NCI-H1048 (cell line): ENCODE measurements around the gene TUBA4A.
A peak's percentile ranks its signal among the peaks of the same experiment; 100 is the strongest.
"Not testable (repeated sequence)": the region's sequence is repeated elsewhere in the genome, so short reads cannot be mapped to it uniquely, and the experiment has no call there.

Source experiments
- DNase-seq: peaks from one replicate; lab custom pipeline; 2025; lab: John Stamatoyannopoulos, UW

TUBA4A gene

DNA sequence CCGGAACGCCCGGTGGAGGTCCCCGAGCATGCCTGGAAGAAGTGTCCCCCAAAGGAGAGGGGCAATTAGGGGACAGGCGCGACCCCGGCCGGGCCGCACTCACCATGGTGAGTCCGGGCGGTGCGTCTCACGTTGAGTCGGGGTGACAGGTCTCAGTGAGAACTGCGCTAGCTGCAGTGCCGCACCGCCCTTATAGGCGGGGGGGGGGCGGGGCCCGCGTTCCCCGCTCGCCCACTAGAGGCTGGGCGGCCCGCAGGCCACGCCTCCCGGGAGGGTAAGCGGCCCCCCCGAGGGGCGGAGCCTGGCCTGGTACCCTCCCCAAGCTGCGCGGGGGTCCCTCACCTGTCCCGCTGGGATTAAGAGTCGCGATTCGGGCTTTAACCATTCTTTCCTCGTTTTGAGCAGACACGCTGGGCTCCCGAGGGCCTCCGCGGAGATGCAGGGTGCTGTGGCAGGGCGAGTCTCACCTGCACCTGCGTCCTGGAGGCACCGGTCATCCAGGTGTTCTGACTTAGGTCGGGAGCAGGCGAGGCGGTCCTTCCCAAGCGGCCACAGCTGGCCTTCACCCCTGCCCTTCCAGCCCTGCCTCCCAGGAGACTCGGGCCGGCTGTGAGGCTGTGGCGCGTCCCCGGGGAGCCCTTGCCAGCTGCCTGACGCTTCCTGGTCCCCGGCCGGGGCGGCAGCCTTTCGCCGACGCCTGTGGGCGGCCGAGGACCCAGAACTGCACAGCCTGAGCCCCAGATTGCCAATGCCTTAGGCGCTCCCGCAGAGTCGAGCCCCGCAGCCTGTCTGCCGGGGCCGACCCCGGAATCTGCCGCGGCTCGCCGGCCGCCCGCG, at the start of gene TUBA4A:
Gene TUBA4A, minus strand, starts transcription at position 166 of the 837 bp plus-strand sequence. Its CDS starts 60 bp downstream, at position 106.
- DNase-seq = no peak

DNA sequence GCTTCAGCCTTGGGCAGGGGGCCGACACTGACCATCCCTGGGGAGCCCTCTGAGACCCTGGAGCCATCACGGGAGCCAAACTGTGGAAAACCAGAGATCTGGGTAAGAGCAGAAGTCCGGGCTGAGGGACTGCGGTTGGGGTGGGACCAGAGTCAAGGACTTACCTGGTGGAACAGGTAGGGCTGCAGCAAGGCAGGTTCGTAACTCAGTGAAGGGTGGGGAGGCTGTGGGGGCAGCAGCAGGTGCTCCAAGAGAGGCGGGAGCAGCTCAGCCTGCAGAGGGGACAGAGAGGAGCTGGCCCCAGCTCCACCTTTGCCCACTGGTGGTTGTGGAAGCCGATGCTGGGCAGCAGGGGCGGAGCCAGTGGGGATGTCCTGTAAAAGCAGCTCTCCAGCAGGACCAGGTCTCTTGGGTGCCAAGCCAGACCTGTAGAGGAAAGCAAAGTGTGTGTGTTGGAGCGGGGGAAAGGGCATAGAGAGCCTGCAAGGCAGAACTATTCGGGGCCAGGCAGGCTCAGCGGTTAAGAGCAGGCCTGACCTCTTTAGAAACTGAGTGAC, 48.8 kb upstream of the TUBA4A start:
- no peak for DNase-seq

DNA sequence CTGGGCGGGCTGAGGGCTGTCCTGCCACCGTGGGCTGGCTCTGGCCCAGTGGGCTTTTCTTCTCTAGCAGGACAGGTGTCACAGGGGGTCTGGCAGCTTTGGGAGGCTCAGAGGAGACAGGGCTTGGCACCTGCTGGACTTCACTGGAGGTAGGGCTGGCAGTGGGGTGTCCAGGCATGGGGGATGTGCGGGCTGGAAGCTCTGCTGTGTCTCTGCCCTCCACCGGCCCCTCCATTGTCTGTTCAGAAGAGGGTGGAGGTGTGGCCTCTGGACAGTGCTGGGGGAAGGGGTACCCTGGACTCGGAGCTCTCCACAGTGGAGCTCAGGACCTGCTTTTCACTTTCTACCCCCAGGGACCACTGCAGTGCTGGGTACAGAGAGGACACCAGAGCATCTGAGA, 46.3 kb upstream of the TUBA4A start:
- DNase-seq = no peak

DNA sequence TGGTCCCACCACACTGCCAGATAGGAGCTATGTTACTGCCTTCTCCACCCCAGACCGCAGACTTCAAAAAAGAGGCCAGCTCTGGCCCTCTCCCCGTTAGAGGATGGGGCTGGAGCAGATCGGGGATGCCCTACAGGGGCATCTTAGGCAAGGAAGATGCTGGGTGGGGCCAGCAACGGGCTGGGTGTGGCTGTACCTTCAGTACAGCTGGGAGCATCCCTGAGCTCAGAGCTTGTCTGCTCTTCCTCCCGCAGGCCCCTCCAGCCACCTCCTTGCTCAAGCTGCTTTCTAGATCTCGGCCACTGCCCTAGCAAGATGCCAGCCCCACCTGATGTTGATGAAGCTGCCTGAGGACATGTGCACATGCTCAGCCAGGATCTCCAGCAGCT, 45.6 kb upstream of the TUBA4A start:
- DNase-seq = no peak

DNA sequence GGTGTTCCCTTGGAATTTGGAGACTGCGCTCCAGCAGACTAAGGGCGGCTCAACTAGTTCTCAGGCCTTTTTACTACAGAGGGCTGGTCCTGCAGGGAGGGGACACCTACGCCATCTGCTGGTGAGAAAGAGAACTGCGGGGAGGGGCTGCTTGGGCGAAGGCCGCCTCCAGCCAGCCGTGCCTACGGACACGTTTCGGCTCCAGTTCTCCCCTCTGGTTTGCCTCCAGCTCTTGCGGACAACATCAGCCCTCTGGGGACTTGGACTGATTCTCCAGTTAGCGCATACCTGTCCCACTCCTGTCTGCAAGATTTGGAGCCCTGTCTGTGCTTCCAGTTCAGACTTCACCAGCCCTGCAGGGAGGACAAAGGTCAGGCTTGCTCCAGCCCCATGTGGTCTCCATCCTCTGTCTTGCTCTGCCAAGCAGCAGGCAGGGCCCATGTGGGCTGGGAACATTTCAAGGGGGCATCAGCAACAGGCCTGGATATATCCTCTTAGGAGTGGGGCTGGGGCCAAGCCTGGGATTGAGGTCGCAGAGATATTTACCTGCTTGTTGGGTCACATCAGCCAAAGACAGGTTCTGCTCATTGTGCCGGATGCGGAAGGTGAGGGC, 45.1 kb upstream of the TUBA4A start:
- DNase-seq = no peak

DNA sequence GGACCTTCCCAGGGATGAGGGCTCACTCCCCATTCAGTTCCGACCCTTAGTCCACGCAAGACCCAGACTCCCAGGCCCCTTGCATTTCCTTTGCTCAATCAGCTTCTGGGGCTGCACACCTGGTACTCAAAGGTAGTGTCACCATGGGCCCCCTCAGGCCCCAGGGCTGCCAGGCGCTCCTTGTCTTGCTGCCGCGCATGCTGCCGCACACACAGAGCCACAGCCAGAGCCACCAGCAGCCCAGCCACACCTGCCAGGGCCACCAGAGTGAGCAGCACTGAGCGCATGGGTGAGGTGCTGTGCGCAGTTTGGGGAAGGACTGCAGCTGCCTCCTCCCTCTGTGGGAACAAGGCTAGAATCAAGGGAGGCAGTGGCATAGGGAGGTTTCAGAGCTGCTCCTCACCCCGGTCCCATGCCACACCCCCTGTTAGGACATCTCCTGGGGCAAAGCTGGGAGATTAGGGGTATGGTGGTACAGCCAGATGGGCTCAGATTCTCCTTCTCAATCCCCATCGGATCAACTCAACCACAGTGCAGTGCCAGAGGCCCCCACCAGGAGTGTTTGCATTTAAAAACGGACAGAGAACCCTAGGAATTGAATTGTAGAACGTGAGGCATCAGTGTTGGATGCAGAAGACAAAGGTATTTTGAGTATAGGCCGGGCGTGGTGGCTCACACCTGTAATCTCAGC, 44.2 kb upstream of the TUBA4A start:
- no peak for DNase-seq

DNA sequence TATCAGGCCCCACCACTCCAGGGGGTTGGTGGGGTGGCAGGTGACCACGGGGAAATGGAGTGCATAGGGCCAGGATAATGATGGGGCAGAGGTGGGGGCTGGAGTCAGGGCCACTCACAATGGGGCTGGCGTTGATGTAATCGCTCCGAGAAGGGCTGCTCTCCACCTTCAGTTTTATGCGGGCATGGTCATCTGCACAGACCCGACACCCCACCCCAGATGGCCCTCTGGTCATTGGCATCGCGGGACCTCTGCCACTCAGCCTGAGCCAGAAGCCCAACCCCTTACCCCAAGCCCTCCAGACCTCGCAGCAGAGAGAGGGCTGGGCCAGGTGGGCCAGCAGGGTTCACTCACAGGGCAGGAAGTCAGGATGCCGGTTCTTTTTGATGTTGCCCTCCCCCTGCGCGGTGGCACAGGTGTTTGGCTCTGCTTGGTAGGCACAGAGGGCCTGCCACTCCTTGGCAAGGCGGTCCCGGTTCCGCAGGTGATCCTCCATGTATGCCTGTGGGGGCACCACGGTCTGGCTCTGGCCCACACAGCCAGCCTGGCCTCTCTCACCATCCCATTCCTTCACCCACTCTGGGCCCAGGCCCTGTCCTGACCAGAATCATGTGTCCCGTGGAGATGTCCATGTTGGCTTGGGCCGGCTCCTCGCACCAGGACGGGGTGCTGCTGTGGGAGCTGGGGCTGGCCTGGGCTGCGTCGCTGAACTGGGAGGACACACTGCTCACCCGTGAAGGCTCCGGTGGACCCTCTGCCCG, 43.1 kb upstream of the TUBA4A start:
- no peak for DNase-seq

DNA sequence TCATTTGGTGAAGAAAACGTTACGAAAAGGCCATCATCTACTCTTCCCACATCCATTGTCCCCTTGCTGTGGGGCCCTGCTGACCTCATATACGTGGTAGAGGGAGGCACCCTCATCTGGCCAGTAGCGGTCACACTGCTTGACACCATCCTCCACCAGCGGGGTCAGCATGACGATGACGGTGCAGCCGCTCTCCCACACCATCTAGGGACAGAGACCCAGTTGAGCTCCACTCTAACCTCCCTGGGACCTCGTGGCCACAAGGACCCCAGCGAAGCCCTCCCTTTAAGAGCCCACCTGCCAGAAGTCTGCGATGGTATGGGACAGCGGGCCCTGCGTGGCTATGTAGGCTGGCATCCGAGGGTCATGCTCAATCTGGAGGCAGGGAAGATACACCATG, 42.4 kb upstream of the TUBA4A start:
- no peak for DNase-seq

DNA sequence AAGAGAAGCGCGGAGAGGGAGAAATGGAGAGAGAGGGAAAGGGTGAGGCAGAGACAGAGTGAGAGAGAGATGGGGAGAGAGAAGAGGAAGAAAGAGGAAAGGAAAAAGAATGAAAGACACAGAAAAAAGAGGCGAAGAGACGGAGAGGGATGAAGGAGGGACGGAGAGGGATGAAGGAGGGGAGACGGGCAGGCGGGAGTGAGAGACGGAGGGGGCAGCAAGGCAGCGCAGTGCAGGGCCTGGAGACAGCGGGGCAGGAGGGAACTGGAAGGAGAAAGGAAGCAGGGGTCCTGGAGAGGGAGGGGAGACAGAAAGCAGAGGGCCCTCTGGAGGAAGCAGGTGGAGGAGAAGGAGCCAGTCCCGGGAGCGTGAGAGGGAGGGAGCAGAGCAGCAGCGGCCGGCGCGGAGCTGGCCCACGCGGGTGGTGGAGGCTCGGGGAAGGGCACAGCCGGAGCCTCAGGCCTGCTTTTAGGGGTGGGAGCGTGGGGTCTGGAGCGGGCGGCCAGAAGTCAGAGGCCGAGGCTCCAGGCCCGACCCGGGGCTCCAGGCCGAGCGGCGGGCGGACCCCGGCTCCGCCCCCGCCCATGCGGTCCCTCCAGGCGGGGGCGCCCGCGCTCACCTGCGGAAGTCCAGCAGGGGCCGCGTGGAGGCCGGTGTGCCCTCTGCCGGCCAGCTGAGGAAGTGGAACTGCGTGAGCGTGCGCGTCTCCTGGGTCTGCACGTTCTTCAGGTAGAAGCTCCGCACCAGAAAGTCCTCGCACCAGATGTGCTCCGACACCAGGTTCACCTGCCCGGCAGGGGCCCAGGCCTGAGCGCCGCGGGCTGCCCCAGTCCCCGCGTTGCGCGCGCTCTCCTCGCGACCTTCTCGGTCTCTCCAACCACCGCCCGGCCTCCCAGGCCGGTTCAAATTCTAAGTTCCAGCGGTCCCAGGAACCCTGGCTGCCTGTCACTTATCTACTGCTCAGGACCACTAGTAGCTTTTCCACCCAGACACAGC, 40.9 kb upstream of the TUBA4A start:
- peak; percentile 56 for DNase-seq

DNA sequence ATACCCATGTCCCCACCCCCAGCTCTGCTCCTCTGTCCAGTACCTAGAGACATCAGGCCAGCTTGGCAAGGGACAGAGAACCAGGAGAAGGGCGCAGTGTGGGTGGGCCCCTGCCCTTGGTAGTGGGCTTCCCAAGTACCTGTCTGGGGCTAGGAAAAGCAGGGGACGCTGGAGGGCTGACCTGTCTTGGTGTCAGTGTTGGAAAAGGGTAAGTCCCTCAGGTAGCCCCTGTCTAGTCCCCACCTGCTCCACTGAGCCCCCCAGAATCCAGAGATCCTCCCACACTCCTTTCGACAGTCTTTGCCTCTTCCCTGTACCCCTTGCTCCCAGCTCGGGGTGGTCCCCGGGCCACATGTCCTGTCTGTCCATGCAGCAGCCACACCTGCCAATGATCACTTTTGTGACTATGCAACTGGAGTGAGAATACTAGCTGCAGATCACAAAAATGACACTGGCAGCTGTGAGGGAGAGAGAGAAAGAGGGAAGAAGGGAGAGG, 40.1 kb upstream of the TUBA4A start:
- DNase-seq = no peak

DNA sequence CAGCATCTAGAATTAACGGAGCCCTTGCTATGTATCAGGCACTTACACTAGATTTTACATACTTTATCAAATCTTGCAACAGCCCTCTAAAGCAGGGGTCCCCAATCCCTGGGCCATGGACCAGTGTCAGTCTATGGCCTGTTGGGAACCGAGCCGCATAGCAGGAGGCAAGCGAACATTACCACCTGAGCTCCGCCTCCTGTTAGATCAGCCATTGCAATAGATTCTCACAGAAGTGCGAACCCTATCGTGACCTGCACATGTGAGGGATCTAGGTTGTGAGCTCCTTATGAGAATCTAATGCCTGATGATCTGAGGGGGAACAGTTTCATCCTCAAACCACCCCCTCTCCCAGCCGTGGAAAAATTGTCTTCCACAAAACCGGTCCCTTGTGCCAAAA, 38.9 kb upstream of the TUBA4A start:
- DNase-seq = no peak

DNA sequence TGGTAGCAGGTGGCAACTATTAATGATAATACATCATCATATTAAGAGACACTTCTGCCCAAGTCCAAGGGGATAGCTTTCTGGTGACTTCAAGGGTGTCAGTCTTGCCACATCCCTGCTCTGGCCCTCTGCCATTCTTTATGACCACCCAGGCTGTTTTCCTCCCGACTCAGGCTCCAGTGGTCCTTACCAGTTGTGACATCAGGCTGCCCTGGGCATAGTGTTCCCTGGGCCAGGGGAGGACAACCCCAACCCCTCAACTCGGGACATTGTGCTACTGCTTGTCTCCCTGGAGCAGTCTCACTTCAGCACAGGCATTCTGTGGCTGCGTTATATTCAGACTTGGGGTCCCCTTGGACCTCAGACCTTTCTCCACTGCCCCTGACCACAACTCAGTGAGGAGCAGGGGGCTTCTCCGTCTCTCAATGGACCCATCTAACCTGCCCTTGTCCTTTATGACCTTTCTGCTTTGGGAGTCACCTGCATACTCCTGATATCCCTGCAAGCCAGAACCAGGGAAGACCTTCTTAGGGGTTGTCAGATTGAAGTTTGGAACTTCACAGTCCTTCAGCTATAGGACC, 38.3 kb upstream of the TUBA4A start:
- DNase-seq = no peak

DNA sequence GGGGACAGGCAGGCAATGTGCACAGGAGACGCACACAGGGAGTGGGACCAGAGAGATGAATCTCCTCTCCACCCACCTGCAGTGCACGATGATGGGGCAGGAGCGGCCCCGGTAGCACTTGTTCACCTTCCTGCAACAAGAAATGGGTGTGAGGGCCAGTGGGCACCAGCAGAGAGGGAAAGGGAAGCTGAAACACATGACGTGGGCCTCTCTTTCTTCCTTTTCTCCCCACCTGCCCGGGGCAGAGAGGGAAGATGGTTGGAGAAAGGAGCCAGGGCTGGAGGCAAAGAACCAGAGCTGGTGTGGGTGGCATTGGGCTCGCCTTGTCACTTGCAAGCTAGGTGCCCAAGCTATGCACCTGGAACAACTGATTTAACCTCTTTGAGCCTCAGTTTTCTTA, 37.7 kb upstream of the TUBA4A start:
- no peak for DNase-seq

DNA sequence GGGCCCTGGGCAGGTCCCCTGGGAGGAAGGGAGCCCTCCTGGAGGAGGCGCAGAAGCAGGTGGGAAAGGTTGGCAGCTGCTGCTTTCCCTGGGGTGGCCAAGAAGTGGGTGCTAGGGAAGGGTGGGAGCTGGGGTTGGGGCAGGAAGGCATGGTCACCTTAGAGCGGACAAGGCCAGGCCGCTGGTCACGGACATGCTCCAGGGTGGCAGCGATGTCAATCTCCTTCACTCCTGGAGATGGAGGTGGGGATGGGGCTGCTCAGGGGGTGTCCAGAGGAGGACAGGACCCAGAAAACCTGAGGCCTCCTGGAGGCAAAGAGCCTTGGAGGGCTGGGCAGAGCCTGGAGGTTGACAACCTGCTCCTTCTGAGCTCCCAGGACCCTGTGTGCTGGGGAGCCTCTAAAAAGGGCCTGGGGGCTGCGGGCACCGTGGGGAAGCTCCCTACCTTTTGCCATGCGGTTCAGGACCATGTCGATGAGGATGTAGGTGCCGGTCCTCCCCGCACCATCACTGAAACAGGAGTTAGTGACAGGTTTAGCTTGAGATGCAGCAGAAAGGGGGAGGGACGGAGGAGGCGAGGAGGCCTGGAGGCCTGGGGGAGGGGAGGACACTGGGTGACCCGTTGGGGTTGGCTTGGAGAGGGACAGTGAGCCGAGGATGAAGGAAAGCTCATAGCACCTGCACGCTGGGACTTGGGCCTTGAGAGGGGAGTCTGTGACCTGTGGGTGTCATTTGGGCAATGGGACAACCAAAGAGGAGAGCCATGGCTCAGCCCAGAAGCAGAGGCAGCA, 36.9 kb upstream of the TUBA4A start:
- DNase-seq = no peak

DNA sequence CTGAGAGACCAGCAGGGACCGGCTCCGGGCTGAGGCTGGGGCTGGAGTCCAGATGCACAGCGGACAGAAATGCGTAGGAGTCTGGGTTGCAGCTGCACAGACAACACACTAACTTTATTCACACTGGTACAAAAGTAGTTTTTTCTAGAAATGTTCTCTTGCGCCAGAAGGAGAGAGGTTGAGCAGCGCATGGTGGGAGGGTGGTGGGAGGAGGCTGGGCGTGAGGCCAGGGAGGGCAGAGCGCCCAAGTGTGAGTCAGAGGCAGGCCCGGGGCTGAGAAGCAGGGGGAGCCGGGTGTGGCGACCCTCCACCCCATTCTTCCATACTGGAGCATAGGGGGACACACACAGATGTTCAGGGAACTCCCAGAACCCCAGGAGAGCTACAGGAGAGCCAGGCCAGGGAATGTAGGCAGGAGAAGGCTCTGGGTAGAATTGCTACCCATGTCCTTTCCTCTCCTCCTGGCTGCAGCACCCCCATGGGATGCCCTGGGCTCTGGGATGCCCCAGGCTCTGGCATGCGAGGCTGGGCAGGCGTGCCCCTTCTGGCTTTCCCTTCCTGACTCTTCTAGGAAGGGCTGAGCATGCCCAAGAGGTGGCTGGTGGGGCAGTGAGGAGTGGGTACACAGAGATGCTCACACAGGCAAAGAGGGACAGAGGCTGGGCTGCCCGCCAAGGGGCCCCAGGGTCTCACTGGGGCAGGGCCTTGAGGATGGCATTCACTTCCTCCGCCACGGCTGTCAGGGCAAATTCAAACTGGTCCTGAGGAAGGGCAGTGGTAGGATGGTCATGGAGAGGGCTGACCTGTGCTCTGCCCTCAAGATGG, 36.0 kb upstream of the TUBA4A start:
- DNase-seq = no peak

DNA sequence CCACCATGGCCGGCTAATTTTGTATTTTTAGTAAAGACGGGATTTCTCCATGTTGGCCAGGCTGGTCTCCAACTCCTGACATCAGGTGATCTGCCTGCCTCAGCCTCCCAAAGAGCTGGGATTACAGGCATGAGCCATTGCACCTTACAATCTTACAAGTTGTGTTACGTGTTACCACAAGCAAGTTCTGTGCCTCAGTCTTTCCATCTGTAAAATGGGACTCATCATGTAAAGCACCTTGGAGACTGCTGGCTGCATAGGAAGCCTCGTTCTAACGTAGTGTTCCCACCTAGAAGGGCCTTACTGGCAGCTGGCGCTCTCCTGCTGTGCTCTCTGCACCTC, 35.4 kb upstream of the TUBA4A start:
- no peak for DNase-seq

DNA sequence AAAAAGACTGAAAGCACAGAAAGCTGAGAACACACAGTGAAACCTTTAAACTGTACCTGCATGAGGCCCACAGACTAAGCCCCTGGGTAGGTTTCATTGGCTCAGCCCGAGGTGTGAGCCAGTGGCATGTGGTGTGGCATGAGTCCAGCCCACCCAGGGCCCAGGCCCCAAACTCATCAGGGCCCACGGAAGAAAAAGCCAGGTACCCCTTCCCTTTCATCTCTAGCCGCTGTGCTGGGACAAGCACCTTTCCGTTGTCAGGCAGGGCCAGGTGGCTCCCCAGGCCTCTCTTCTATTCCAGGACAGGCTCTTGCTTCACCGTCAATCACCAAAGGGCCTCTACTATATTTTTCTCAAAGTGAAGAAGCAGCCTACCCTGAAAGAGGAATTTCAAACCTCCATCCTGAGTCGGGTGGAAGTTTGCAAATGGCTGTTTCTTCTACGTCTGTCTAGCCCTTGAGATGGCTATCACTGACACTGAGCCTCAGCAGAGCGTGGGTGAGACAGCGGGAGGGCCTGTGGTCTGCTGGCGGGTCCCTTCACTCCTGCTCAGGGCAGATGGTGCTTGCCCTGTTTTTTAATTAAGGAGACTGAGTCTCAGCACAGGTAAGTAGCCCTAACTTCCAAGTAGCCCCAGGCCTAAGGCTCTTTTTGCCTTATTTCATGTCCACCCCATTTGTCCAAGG, 34.0 kb upstream of the TUBA4A start:
- no peak for DNase-seq

DNA sequence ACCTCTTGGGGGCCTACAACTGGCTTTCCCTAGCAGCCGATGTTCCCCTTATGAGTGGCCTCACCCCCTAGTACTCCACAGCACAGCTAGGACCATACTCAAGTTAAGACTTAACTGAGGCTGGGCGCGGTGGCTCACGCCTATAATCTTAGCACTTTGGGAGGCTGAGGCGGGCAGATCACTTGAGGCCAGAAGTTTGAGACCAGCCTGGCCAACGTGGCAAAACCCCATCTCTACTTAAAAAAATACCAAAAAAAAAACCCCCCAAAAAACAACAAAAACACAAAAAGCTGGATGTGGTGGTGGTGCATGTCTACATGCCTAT, 33.4 kb upstream of the TUBA4A start:
- DNase-seq = not testable (repeated sequence)
